Mesenteric fat pad (tissue), 1 donor: ENCODE measurements around the gene SERPINB6. TPM values are rescaled to one million over a fixed set of nuclear protein-coding genes. Genes with fewer than 3 reads are reported as not detected.
"Not testable (repeated sequence)": the region's sequence is repeated elsewhere in the genome, so short reads cannot be mapped to it uniquely, and the experiment has no call there.

Experiments
- DNase-seq: peaks from one replicate; pipeline ENCODE4 v3.0.0-alpha.2; 2020; ENCODE audit warnings: low spot score
- total RNA-seq: library from RNA; stranded (reverse); fragmentation: NEBNext Ultra II Directional; extraction: Animal tissue kit (Norgen Biotek cat#: 25700); gene quantifications from one replicate; pipeline ENCODE4 v1.2.1, GENCODE V29; 2021
- donor health status: DM: yes; HTN: yes; CAD: no.

The SERPINB6 gene
- total RNA-seq, 1 donor from 2014 or later = 127 TPM

DNA sequence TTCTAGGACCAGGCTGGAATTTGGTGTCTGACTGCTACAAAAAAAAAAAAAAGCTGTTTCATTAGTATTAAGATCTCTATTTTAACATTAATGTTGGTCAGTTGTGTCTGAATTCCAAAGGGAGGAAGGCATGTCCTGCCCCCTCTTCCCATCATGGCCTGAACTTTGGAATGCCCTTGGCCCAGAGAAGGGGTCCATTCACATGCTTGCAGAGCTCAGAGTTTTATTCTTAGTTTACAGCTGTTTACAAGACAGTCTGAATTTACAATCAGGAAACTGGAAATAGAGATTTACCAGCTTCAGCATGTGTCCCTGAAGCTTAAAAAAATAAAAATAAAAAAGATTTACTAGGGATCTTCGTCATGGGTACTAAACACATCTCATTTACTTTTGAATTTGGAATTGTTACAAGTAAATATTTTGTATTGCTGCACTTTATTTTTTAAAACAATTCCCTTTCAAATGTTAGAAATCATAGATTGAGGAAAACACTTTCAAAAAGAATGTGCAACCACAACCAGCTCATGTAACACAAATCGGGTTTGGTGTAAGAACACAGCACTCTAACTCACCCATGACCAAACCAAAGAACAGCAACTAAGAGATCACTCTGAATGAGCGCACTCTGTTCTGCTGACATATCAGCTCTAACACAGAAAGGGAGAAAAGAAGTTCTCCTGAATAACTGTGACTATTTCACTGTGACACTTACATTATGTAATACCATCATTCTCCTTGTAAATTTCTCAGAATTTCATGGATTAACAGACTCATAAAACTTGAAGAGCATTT is 6.6 kb upstream of the SERPINB6 start:
- DNase-seq = no peak

DNA sequence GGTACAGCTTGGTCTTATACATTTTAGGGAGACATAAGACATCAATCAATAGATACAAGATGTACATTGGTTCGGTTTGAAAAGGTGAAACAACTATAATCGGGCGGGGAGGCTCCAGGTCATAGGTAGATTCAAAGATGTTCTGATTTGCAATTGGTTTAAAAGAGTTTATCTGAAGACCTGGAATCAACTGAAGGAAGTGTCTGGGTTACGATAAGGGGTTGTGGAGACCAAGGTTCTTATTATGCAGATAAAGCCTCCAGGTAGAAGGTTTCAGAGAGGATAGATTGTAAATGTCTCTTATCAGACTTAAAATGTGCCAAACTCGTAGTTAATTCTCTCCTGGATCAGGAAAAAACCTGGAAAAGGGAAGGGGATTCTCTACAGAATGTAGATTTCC is 5.9 kb upstream of the SERPINB6 start:
- DNase-seq = no peak

DNA sequence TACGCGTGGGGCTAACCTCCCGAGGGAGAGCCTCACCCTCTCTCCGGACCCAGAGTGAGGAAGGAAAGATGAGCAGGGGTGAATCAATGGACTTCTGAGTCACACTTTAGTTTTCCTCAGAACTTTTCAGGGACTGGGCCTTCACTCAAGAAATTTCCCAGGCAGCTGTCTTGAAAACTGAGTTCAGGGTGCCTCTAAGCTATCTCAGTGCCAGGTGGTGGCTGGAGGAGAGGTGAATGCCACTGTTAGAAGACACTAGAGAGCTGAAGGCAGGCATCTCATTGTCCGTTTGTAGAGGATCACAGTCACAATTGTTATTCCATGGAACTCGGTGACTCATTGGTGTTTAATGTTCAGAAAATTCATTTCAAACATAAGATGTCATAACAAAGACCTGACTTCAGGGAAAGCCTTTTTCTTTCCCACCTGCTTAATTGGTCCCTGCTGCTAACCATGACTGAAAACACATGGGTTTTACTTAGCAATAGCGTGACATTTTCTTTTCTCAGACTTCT is 5.3 kb upstream of the SERPINB6 start:
- no peak for DNase-seq

DNA sequence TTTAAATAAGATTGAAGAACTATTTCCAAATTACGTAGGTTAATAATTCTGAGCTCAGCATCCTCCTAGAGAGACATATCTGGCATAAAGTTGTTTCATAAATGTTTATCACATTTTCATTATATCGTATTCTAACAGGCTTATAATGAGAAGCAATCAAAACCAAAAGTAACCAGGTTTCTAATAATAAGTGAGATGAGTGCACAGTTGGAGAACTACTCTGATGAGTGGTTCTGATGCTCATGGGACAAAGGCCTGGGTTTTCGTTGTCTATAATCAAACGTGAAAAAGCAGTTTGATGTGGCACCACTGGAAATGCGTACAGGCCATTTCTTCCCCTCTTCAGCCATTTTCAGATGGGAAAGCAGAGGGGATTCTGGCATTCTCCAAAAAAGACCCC is 4.7 kb upstream of the SERPINB6 start:
- DNase-seq = no peak

DNA sequence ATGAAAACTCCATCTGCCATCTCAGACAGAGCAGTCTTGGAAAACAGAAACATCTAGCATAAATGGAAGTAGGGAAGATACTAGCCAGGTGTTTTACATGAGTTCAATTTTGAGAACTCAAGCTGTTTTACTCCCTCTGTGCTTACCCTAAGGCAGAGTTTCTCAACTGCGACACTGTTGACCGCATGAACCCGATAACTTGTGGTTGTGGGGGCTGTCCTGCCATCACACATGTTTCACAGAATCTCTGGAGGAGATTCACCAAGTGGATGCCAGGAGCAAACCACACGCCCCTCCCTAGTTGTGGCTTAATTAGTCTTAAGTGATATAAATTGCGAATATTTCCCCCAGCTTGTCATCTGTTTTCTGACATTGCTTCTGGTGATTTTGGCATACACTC is 2.3 kb upstream of the SERPINB6 start:
- no peak for DNase-seq

DNA sequence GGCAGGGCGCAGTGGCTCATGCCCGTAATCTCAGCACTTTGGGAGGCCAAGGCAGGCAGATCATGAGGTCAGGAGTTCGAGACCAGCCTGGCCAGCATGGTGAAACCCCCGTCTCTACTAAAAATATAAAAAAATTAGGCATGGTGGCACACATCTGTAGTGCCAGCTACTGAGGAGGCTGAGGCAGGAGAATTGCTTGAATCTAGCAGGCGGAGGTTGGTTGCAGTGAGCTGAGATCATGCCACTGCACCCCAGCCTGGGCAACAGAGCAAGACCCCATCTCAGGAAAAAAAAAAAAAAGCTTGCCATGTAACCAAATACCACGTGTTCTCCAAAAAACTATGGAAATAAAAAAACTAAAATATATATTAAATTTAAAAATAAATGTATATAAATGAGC is 1.8 kb upstream of the SERPINB6 start:
- DNase-seq = not testable (repeated sequence)

DNA sequence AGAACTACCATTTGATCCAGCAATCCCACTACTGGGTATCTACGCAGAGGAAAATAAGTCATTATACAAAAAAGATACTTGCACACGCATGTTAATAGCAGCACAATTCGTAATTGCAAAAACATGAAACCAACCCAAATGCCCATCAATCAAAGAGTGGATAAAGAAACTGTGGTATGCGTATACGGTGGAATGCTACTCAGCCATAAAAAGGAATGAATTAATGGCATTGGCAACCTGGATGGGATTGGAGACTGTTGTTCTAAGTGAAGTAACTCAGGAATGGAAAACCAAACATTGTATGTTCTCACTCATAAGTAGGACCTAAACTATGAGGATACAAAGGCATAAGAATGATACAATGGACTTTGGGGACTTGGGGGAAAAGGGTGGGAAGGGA is 1.3 kb upstream of the SERPINB6 start:
- not testable (repeated sequence) for DNase-seq

DNA sequence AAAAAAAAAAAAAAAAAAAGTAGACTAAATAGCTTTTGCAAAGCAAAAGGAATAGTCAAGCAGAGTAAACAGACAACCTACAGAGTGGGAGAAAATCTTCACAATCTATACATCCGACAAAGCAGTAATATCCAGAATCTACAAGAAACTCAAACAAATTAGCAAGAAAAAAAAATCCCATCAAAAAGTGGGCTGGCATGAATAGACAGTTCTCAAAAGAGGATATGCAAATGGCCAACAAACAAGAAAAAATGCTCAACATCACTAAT is 786 bp upstream of the SERPINB6 start:
- not testable (repeated sequence) for DNase-seq

DNA sequence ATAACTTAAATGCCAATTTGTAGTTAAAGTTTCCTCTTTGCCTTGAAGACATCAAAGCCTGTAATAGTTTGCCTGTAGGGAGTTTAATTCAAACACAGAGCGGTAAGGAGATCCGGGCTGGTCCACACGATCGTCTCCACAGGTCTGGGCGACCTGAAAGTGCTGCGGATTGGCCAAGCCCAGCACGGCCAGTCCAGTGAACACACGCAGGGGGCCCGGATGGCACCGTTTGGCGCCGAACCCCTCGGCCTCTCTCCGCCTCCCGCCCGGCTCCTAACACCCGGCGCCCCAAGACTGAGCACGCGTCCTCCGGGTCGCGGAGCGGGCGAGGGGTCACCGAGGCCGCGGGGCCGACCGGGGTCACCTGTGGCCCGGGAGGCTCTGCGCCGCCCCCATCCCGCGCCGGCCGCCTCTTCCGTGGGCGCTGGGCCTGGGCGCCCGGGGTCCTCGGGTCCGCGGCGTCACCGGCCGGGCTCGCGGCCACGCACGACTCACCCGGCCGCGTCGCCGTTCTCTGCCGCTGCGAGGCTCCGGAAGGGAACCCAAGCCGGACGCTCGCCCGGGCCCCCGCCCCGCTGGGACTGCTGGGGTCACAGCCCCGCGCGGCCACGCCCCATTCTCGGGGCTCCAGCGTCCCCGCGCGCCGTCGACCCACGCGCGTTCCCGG is 481 bp downstream of the SERPINB6 start:
- DNase-seq = peak; percentile 93

DNA sequence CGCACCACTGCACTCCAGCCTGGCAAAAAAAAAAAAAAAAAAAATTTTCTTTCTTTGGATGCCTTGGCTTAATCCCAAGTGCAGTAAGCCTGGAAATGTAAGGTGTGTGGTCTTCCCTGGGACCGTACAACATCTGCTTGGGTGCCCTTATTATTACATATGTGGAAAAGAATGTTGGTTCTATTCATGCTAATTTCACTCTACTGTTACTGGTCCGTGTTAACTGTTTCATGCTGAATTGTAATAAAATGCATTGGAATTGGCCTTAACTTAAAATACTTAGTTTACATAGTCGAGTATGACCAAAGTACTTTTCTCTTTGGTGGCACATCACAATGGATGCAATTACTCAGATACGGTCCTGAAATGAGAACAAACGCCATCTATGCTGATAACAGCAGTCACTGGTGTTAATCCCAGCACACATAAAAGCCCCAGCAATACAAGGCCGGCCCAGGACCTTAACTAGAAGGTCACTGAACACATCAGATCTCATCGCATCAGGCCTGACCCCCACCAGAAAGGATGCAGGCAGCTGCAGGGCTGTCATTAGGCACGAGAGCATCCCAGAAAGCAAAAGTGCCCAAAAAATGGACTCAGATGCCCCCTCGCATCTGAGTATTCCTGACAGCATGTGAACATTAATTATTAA is 1.2 kb downstream of the SERPINB6 start:
- no peak for DNase-seq

DNA sequence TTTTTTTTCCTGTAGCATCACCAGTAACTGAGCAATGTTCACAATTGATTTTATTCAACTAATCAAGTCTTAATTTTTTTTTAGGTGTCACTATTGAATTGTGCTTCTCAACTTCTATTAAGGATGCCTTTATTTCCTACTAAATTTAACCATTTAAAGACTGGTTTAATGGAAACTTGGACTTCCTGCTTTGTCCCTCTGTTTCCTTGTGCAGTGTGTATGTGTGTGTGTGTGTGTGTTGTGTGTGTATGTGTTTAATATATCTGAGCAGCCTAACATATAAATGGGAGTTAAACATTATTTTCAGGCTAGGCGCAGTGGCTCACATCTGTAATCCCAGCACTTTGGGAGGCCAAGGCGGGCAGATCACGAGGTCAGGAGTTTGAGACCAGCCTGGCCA is 1.8 kb downstream of the SERPINB6 start:
- no peak for DNase-seq

DNA sequence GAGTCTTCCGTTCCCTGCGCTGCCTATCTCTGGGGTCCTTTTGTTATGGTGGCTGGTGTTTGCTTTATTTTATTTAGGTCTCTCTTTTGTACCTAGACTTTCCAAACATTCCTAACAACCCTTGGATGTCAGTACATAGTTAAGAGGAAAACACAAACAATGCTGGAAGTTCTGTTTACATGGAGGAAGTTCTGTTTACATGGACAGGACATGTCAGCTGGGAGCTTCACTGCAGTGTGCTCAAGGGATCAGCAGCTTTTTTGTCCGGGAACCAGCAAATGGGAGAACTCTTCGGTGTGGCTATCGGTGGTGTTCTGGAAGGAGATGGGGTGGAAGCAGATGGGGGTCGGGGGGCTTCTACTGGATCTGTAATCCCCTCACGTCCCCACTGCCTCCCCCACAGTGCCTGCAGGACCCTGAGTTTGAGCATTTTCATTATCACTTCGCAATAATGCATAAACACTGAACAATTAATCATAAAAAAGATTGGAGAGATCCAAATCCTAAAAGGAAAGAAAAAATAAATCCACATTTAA is 2.7 kb downstream of the SERPINB6 start:
- DNase-seq = no peak

DNA sequence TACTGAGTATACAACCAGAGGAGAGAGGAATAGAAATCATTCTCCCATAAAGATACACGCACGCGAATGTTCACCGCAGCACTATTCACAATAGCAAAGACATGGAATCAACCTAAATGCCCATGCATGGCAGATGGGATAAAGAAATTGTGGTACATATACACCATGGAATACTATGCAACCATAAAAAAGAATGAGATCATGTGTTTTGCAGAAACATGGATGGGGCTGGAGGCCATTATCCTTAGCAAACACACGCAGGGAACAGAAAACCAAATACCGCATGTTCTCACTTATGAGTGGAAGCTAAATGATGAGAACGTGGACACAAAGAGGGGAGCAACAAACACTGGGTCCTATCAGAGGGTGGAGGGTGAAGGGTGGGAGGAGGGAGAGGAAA is 3.4 kb downstream of the SERPINB6 start:
- no peak for DNase-seq

DNA sequence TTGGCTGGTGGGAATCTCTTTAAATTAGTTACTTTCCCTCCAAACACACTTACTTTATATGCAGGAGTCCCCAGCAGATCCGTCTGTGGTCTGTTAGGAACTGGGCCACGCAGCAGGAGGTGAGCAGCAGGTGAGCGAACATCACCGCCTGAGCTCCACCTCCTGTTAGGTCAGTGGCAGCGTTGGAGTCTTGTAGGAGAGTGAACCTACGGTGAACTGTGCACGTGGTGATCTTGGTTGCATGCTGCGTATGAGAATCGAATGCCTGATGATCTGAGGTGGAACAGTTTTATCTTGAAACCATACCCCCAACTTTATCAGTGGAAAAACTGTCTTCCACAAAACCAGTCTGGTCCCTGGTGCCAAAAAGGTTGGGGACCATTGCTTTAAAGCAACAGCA is 5.0 kb downstream of the SERPINB6 start:
- no peak for DNase-seq

DNA sequence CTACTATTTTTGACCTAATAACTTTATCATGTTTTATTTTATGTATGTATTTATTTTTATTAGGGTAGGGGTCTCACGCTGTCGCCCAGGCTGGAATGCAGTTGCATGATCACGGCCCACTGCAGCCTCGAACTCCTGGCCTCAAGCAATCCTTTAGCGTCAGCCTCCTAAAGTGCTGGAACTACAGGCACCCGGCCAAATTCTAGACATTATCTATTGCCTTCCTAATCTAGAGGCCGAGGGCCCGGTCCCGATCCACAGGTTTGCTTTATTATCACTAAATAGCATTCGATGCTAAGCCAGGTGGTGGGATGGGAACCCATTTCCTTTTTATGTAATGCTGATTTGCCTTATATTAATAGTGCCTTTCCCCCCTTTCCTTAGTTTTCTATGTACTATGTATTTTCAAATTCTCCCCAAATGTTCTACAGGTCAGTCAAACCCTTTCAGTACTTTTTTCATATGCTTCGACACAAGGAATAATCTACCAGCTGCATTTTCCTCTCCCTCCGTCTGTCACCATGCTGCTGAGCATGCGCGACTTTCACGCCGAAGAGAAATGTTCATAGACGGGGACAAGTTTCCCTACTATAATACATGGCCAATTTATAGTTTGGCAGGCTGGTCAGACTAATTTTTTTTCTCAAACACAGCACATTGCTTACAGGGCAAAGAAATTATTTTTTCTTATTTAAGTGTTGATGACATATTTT is 6.4 kb downstream of the SERPINB6 start:
- DNase-seq = no peak

DNA sequence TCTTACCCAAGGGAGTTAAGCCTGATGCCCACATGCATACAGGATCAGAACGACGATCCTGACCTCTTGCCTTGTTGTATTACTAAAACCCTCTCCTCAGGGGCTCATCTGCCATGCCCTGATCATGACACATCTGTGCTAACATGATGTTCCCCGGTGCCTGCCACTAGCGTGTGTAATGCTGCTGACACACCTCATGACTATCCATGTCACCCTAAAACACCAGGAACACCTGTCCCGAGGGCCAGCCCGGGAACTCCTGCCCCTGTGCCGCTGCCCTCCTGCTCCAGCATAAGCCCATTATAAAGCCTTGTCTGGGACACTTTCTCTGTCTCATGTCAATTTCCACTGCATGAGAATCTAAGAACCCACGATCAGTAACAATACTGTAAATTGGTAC is 7.6 kb downstream of the SERPINB6 start:
- no peak for DNase-seq

DNA sequence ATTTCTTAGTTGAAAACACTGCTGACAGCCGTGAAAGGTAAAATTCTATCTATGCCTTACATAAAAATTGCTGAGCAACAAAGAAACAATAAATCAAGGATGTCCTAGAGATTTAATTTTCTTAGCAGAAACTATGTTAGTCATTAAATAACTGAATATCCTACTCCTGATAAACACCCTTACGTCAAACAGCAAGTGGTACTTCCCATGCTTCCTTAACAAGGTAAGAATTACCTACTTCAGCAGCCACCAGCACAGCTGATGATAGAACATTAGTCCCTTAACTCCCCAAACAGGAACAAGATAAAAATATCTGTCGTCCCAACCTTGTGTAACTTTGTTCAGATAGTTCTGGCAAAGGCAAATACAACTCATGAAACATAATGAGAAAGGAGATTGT is 8.7 kb downstream of the SERPINB6 start:
- no peak for DNase-seq

DNA sequence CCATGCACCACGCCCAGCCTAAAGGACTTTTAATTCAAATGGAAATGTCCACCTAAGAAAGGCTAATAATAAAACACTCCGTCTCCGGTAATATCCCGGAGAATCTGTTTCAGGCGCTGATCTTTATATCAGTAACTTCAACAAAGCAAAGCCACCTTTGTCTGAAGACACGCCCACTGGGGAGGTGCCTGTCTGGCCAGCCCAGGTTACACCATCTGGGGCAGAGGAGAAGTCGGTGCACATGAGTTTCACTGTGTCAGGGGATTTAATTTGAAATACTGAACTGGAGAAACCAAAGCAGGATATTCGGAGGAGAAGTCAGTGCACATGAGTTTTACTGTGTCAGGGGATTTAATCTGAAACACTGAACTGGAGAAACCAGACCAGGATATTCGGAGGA is 9.4 kb downstream of the SERPINB6 start:
- DNase-seq = no peak

DNA sequence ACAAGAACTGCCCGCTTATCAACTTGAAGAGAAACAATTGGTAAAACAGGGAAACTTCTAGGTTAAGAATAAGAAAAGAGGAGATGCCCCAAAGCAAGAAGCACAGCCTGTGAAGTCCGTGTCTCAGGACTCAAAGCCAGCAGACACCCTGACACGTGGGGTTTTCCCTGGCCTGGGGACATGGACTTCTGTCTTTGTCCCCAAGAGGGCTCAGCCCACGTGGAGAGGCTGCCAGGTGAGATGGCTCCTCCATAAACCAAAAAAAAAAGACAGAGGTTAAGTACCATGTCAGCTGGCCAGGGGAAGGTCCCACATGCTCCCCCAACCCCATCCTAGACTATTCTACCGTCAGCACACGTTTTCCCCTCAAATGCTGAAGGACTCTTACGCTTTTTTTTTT is 9.9 kb downstream of the SERPINB6 start:
- DNase-seq = no peak

DNA sequence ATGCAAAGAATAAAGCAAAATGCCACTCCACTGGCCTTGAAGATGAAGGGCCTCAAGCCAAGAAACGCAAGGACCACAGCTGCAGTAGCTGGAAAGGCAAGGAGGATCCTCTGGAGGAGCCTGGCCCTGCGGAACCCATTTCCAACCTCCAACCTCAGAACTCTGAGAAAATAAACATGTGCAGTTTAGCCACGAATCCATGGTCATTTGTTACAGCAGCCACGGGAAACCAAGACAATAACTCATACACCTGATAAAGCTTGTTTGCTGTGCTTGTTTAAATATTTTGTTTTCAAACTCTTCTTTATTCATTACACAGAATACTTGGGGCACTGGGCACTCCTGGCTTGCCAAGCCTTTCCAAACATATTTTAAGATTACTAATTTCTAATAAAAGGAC is 10.4 kb downstream of the SERPINB6 start:
- DNase-seq = no peak

DNA sequence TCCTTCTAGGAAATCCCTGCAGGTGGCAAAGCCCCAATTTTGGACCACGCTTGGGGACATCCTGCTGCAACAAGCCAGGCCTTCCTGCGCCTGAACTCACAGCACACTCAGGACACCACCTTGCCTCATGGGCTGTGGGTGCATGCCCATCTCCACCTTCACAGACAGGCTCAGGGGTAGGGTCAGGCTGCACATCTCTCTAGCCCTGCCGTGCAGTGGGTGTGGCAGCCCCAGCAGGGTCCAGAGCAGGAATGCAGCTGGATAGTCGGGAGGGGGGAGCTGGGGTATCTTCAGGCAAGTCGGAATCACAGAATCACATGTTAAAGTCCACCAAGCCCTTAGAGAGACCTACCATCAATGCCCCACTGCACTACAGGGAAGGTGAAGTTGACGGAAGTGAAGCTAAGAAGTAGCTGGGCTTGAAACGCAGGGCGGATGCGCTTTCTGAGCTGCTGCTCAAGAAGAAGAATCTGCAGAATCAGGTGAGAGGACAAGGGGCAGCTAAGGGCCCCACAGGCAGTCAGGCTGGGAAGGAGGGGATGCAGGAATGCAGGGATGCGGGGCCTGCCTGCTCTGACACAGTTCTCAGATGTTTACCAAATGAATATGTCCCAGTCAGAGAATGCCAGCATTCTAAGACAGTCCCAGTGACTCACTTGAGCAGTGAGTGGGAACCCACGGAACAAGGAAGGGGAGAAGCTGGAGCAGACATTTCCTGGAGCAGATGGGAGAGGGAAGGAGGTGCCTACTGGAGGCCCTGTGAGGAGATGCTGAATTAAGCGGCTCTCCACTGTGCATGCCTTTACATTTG is 11.3 kb downstream of the SERPINB6 start:
- DNase-seq = no peak
